ENCODE data around the gene BMI1. TPM values are rescaled to one million over a fixed set of nuclear protein-coding genes. Genes with fewer than 3 reads are reported as not detected.
"Not testable (repeated sequence)": the region's sequence is repeated elsewhere in the genome, so short reads cannot be mapped to it uniquely, and the experiment has no call there.

The BMI1 gene
- total RNA-seq, 1 experiment from 2014 or later, result 124 TPM

DNA sequence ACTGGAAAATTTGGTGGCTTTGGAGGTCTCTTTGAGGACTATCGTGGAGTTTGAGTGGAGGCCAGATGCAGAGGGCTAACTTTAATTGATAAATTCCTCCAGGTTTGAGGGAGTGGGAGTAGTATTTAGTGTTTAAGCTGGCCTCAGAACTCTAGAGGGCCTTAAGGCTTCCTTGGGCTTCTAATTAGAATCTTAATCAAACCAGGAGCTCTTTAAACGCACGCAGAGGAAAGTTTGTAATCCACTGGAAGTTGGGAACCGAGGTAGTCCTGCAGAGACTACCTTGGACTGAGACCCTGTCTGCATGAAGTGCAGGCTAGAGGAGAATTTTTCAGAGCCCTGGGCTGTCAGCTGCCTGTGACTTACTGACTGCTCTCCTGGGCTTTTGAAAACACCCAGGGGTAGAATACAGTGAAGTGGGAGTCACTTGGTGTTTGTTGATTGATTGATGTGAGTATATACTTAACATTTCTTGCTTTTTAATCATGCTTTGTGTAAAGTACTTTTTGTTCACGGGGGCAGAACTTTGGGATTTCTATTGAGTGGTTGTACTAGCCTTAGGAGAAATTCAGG lies 30.3 kb downstream of the BMI1 start:
- Histone ChIP-seq H3K4me1 (ENCODE audit: insufficient read depth, low read length) (no peaks in the 10 kb centered on the region), H3K79me2 (ENCODE audit: low read length) (no peaks in the 10 kb centered on the region), H3K9ac (ENCODE audit: low read length) (no peak overlapping the region), H2AFZ (ENCODE audit: low read length) (no peak overlapping the region), H4K20me1 (ENCODE audit: low read length) (no peaks in the 10 kb centered on the region), H3K9me2 (replicated peaks; ENCODE audit: low read length) (no peaks in the 10 kb centered on the region), H3K27ac (ENCODE audit: low read length) (no peak overlapping the region), H3K36me3 (ENCODE audit: low read depth, low read length) (no peaks in the 10 kb centered on the region), H3K4me2 (ENCODE audit: low read length) (no peak overlapping the region), H3K9me3 (ENCODE audit: low read length) (no peaks in the 10 kb centered on the region), H3K4me3 (ENCODE audit: low read length) (no peak overlapping the region), H3K27me3 (ENCODE audit: low read length) (no peaks in the 10 kb centered on the region), H3F3A (ENCODE audit: low read length, unreplicated experiment) (no peaks in the 10 kb centered on the region)
- BruUV-seq (replicated peaks), result no TSS peak
- ChIA-PET POLR2A (ENCODE audit: unreplicated experiment) (no interaction called here), CTCF (no interaction called here)
- ATAC-seq (no peak), DNase-seq (no peak)
- TF ChIP-seq EZH2phosphoT487 (IDR thresholded peaks at IDR 0.05; ENCODE audit: borderline replicate concordance, low read length), result no peak
- no peak for TF ChIP-seq EZH2 (IDR thresholded peaks at IDR 0.05; ENCODE audit: low read length, unreplicated experiment)
- TF ChIP-seq, protein P1, sequence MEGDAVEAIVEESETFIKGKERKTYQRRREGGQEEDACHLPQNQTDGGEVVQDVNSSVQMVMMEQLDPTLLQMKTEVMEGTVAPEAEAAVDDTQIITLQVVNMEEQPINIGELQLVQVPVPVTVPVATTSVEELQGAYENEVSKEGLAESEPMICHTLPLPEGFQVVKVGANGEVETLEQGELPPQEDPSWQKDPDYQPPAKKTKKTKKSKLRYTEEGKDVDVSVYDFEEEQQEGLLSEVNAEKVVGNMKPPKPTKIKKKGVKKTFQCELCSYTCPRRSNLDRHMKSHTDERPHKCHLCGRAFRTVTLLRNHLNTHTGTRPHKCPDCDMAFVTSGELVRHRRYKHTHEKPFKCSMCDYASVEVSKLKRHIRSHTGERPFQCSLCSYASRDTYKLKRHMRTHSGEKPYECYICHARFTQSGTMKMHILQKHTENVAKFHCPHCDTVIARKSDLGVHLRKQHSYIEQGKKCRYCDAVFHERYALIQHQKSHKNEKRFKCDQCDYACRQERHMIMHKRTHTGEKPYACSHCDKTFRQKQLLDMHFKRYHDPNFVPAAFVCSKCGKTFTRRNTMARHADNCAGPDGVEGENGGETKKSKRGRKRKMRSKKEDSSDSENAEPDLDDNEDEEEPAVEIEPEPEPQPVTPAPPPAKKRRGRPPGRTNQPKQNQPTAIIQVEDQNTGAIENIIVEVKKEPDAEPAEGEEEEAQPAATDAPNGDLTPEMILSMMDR (conservative IDR thresholded peaks at IDR 0.05; ENCODE audit: low read depth, low read length), result no peak
- intact Hi-C loops (cut with micrococcal nuclease), result no loop called here

GRCh38 chr10:22356324-22356873 lies 35.5 kb downstream of the BMI1 start:
- Histone ChIP-seq H3K9me2 (replicated peaks; ENCODE audit: low read length) (no peaks in the 10 kb centered on the region), H2AFZ (ENCODE audit: low read length) (no peak overlapping the region), H3K79me2 (ENCODE audit: low read length) (no peaks in the 10 kb centered on the region), H3K4me1 (ENCODE audit: insufficient read depth, low read length) (no peaks in the 10 kb centered on the region), H3K27me3 (ENCODE audit: low read length) (no peaks in the 10 kb centered on the region), H3K4me3 (ENCODE audit: low read length) (no peak overlapping the region), H3K36me3 (ENCODE audit: low read depth, low read length) (no peaks in the 10 kb centered on the region), H3K27ac (ENCODE audit: low read length) (no peak overlapping the region), H3K9ac (ENCODE audit: low read length) (no peak overlapping the region), H3K9me3 (ENCODE audit: low read length) (no peaks in the 10 kb centered on the region), H4K20me1 (ENCODE audit: low read length) (no peaks in the 10 kb centered on the region), H3K4me2 (ENCODE audit: low read length) (no peak overlapping the region), H3F3A (ENCODE audit: low read length, unreplicated experiment) (no peaks in the 10 kb centered on the region)
- BruUV-seq (replicated peaks), result no TSS peak
- DNase-seq, result no peak
- ChIA-PET CTCF (no interaction called here), POLR2A (ENCODE audit: unreplicated experiment) (no interaction called here)
- intact Hi-C loops (cut with micrococcal nuclease), result no loop called here
- ATAC-seq, result no peak
- TF ChIP-seq, protein P1 (conservative IDR thresholded peaks at IDR 0.05; ENCODE audit: low read depth, low read length), result no peak
- TF ChIP-seq EZH2phosphoT487 (IDR thresholded peaks at IDR 0.05; ENCODE audit: borderline replicate concordance, low read length), result no peak

- DNase-seq; H3F3A ChIP-seq (ENCODE audit: low read length, unreplicated experiment); H3K4me3 ChIP-seq (ENCODE audit: low read length); H4K20me1 ChIP-seq (ENCODE audit: low read length); H3K9me2 ChIP-seq (replicated peaks; ENCODE audit: low read length); H3K9me3 ChIP-seq (ENCODE audit: low read length); BruUV-seq (replicated peaks); H3K27me3 ChIP-seq (ENCODE audit: low read length); H3K4me2 ChIP-seq (ENCODE audit: low read length); H2AFZ ChIP-seq (ENCODE audit: low read length); H3K79me2 ChIP-seq (ENCODE audit: low read length); H3K27ac ChIP-seq (ENCODE audit: low read length); ATAC-seq; H3K4me1 ChIP-seq (ENCODE audit: insufficient read depth, low read length); H3K9ac ChIP-seq (ENCODE audit: low read length); H3K36me3 ChIP-seq (ENCODE audit: low read depth, low read length); intact Hi-C loops (cut with micrococcal nuclease); POLR2A ChIA-PET (ENCODE audit: unreplicated experiment); CTCF ChIA-PET: not testable (repeated sequence)
Observed at GRCh38 chr10:22357770-22358169, 36.9 kb downstream of the BMI1 start.

All from PC-3 (cell line).